HCT116 (cell line): ENCODE results near the gene CCDC201. TPM values are rescaled to one million over a fixed set of nuclear protein-coding genes. Genes with fewer than 3 reads are reported as not detected.

ENCODE experiments used
- ATAC-seq: fragments of 200-7000 bp; cut with Tn5 transposase; 2 replicates; pipeline ENCODE4 v1.9.1; 2020; ENCODE audit warnings: mild to moderate bottlenecking, moderate library complexity
- BruUV-seq: library from RNA; stranded (reverse); fragments of 400-500 nt; replicated peaks from 2 replicates; lab custom pipeline; 2021; lab: Mats Ljungman, UMichigan
- CTCF ChIA-PET: fragments of 300-600 bp; sonication (Branson Sonifier 250); formaldehyde crosslinking; loops from one replicate; lab custom pipeline; 2021; ENCODE audit warnings: antibody characterized with exemption; lab: Charles Lee
- POLR2A ChIA-PET: fragments of 300-600, 350-600 bp; sonication (Branson Sonifier 250); formaldehyde crosslinking; loops from one replicate; lab custom pipeline; 2021; ENCODE audit warnings: antibody characterized with exemption; lab: Charles Lee
- RAD21 ChIA-PET, 2 experiments: fragments of 300-600 bp; sonication (Branson Sonifier 250); formaldehyde crosslinking; loops; one replicate each; lab custom pipeline; 2023; ENCODE audit warnings: low total read pairs in 2 of 2; ENCODE audit not compliant: uncharacterized antibody in 2 of 2, unreplicated experiment in 2 of 2, low non-redundant PET in 1 of 2; lab: Charles Lee
- DNase-seq: peaks from one replicate; pipeline ENCODE4 v3.0.0-alpha.2; 2010; ENCODE audit warnings: low read depth, low spot score
- H2AFZ ChIP-seq: fragments of 200-600 bp; shearing (Covaris generic), sonication (generic); 2 replicates; pipeline ENCODE4 v1.6.1; 2017; ENCODE audit warnings: low read depth, mixed run types, mixed read lengths, antibody characterized with exemption, low read length; ENCODE audit not compliant: poor library complexity, severe bottlenecking
- H3K27ac ChIP-seq: 2 replicates; pipeline ENCODE4 v1.5.1; 2012; ENCODE audit warnings: low read depth, low read length
- H3K27me3 ChIP-seq: fragments of 200-600 bp; sonication (generic); 2 replicates; pipeline ENCODE4 v1.6.1; 2016; ENCODE audit warnings: mixed run types, low read length, mixed read lengths; ENCODE audit not compliant: insufficient read depth
- H3K36me3 ChIP-seq, 2 experiments: fragments of 200-500 bp in 1 of 2; fragments of 200-600 bp in 1 of 2; sonication (Bioruptor generic) in 1 of 2; sonication (generic) in 1 of 2; 2 replicates each; pipeline versions ENCODE4 v1.5.1 to v1.6.1; 2014 to 2016; ENCODE audit warnings: low read length in 2 of 2, inconsistent platforms in 1 of 2, mixed read lengths in 1 of 2, mixed run types in 1 of 2; ENCODE audit not compliant: insufficient read depth in 2 of 2, control insufficient read depth in 1 of 2
- H3K4me1 ChIP-seq, 2 experiments: fragments of 200-600 bp in 1 of 2; sonication (generic) in 1 of 2; 2 replicates each; pipeline versions ENCODE4 v1.5.1 to v1.6.1; 2012 to 2017; ENCODE audit warnings: low read length in 2 of 2, inconsistent platforms in 1 of 2, mild to moderate bottlenecking in 1 of 2, mixed read lengths in 1 of 2, mixed run types in 1 of 2, moderate library complexity in 1 of 2; ENCODE audit not compliant: insufficient read depth in 2 of 2, control insufficient read depth in 1 of 2
- H3K4me2 ChIP-seq: fragments of 200-600 bp; sonication (generic); 2 replicates; pipeline ENCODE4 v1.6.1; 2017; ENCODE audit warnings: mixed run types, low read length, mixed read lengths
- H3K4me3 ChIP-seq, 2 experiments: fragments of 200-600 bp in 1 of 2; sonication (generic) in 1 of 2; replicated peaks in 1 of 2; 2 replicates each; pipeline ENCODE4 v1.5.1; 2011 to 2016; ENCODE audit warnings: low read length in 2 of 2, control low read depth in 1 of 2, low read depth in 1 of 2, mild to moderate bottlenecking in 1 of 2, mixed read lengths in 1 of 2, mixed run types in 1 of 2
- H3K79me2 ChIP-seq: fragments of 200-600 bp; sonication (generic); 2 replicates; pipeline ENCODE4 v1.6.1; 2017; ENCODE audit warnings: mild to moderate bottlenecking, mixed run types, low read length, moderate library complexity, mixed read lengths; ENCODE audit not compliant: insufficient read depth
- H3K9ac ChIP-seq: fragments of 200-600 bp; sonication (generic); 2 replicates; pipeline ENCODE4 v1.6.1; 2016; ENCODE audit warnings: low read length, mixed read lengths
- H3K9me2 ChIP-seq: fragments of 200-600 bp; sonication (generic), shearing (Covaris generic); 2 replicates; pipeline ENCODE4 v1.6.1; 2017; ENCODE audit warnings: mixed run types, mild to moderate bottlenecking, moderate library complexity; ENCODE audit not compliant: insufficient read depth
- H3K9me3 ChIP-seq, 2 experiments: fragments of 200-500 bp in 1 of 2; fragments of 200-600 bp in 1 of 2; sonication (Bioruptor generic) in 1 of 2; sonication (generic) in 1 of 2; 2 replicates each; pipeline ENCODE4 v1.6.1; 2014 to 2017; ENCODE audit warnings: low read length in 2 of 2, mixed read lengths in 2 of 2, inconsistent platforms in 1 of 2, low read depth in 1 of 2, mild to moderate bottlenecking in 1 of 2, mixed run types in 1 of 2, moderate library complexity in 1 of 2; ENCODE audit not compliant: control insufficient read depth in 1 of 2, insufficient read depth in 1 of 2
- H4K20me1 ChIP-seq: fragments of 200-600 bp; sonication (generic), shearing (Covaris generic); 2 replicates; pipeline ENCODE4 v1.6.1; 2017; ENCODE audit warnings: mixed run types, mild to moderate bottlenecking, moderate library complexity; ENCODE audit not compliant: insufficient read depth
- ATF3 ChIP-seq: IDR thresholded peaks from 2 replicates; pipeline ENCODE4 v1.6.1; 2012
- CBX3 ChIP-seq: IDR thresholded peaks from 2 replicates; pipeline ENCODE4 v1.6.1; 2012; ENCODE audit warnings: low read depth
- CEBPB ChIP-seq: IDR thresholded peaks from 2 replicates; pipeline ENCODE4 v1.6.1; 2012; ENCODE audit warnings: low read depth
- CTCF ChIP-seq, 3 experiments: fragments of 200-600 bp in 1 of 3; sonication (generic) in 1 of 3; IDR thresholded peaks in 2 of 3; conservative IDR thresholded peaks in 1 of 3; 2 replicates each; pipeline ENCODE4 v1.5.1; 2012 to 2017; ENCODE audit warnings: low read depth in 2 of 3, low read length in 2 of 3, antibody characterized with exemption in 1 of 3, borderline replicate concordance in 1 of 3, control low read depth in 1 of 3, mild to moderate bottlenecking in 1 of 3, mixed read lengths in 1 of 3, mixed run types in 1 of 3, moderate library complexity in 1 of 3; ENCODE audit not compliant: insufficient read depth in 1 of 3
- EGR1 ChIP-seq: IDR thresholded peaks from 2 replicates; pipeline ENCODE4 v1.6.1; 2012; ENCODE audit warnings: low read depth
- ELF1 ChIP-seq: IDR thresholded peaks from 2 replicates; pipeline ENCODE4 v1.6.1; 2012; ENCODE audit warnings: low read depth, borderline replicate concordance
- EZH2phosphoT487 ChIP-seq: fragments of 200-600 bp; IDR thresholded peaks from 2 replicates; pipeline ENCODE4 v1.6.1; 2018; ENCODE audit warnings: antibody characterized with exemption, borderline replicate concordance
- FOSL1 ChIP-seq: IDR thresholded peaks from 2 replicates; pipeline ENCODE4 v1.6.1; 2012; ENCODE audit warnings: low read depth
- JUND ChIP-seq: IDR thresholded peaks from 2 replicates; pipeline ENCODE4 v1.6.1; 2012
- POLR2A ChIP-seq: IDR thresholded peaks from 2 replicates; pipeline ENCODE4 v1.7.0; 2011; ENCODE audit warnings: borderline replicate concordance; ENCODE audit not compliant: insufficient read depth, insufficient read length; ENCODE audit errors: extremely low read depth
- POLR2AphosphoS5 ChIP-seq: IDR thresholded peaks from 2 replicates; pipeline ENCODE4 v1.6.1; 2011; ENCODE audit warnings: mild to moderate bottlenecking, low read depth, low read length, moderate library complexity
- RAD21 ChIP-seq: IDR thresholded peaks from 2 replicates; pipeline ENCODE4 v1.6.1; 2012; ENCODE audit warnings: low read depth, mild to moderate bottlenecking
- REST ChIP-seq: IDR thresholded peaks from 2 replicates; pipeline ENCODE4 v1.6.1; 2012; ENCODE audit warnings: low read depth
- SIN3A ChIP-seq: IDR thresholded peaks from 2 replicates; pipeline ENCODE4 v1.6.1; 2012; ENCODE audit warnings: low read depth
- SP1 ChIP-seq: IDR thresholded peaks from 2 replicates; pipeline ENCODE4 v1.6.1; 2012; ENCODE audit warnings: low read depth
- SRF ChIP-seq: IDR thresholded peaks from 2 replicates; pipeline ENCODE4 v1.6.1; 2012; ENCODE audit warnings: low read depth
- TCF7L2 ChIP-seq: IDR thresholded peaks from 2 replicates; pipeline ENCODE4 v1.7.0; 2011; ENCODE audit warnings: borderline replicate concordance, inconsistent platforms; ENCODE audit not compliant: insufficient read depth, insufficient read length; ENCODE audit errors: extremely low read depth
- ZFX ChIP-seq: fragments of 450-650 bp; IDR thresholded peaks from 2 replicates; pipeline ENCODE4 v1.6.1; 2017
- ZNF274 ChIP-seq: fragments of 200-500 bp; sonication (Bioruptor generic); IDR thresholded peaks from 2 replicates; pipeline ENCODE4 v1.6.1; 2014; ENCODE audit warnings: mild to moderate bottlenecking, low read depth, low read length, inconsistent platforms
- intact Hi-C: fragments of 100-400 bp; cut with micrococcal nuclease; formaldehyde crosslinking; loops from 2 replicates; pipeline ENCODE4 v1.10.0; 2022
- total RNA-seq: library from RNA; stranded (reverse); gene quantifications from one replicate; pipeline ENCODE4 v1.2.1, GENCODE V29; 2021; ENCODE audit not compliant: unreplicated experiment
- TF ChIP-seq, protein P1 (sequence below): IDR thresholded peaks from 2 replicates; pipeline ENCODE4 v1.6.1; 2011; ENCODE audit warnings: mild to moderate bottlenecking, low read length, moderate library complexity; ENCODE audit not compliant: insufficient replicate concordance; ENCODE audit errors: extremely low read depth

Gene CCDC201
- total RNA-seq, 1 experiment from 2014 or later, result not detected

GRCh38 chr7:45919231-45919784, 46.4 kb upstream of the CCDC201 start:
- H3K9me2 ChIP-seq, result no peaks in the 10 kb centered on the region
- no peak for ATAC-seq
- TF ChIP-seq SIN3A (no peak), RAD21 (no peak), JUND (no peak), ZNF274 (no peak), SP1 (no peak), POLR2AphosphoS5 (no peak), EZH2phosphoT487 (no peak), CTCF (IDR thresholded peaks at IDR 0.05 in 2 of 3, conservative IDR thresholded peaks at IDR 0.05 in 1 of 3; ENCODE audit: borderline replicate concordance in 1 of 3, insufficient read depth in 1 of 3, low read depth in 2 of 3, low read length in 2 of 3) (no peak), CEBPB (no peak), CBX3 (no peak), SRF (no peak), FOSL1 (no peak), REST (no peak), TCF7L2 (no peak), EGR1 (no peak), ELF1 (no peak), POLR2A (no peak), ATF3 (no peak), ZFX (no peak)
- TF ChIP-seq, protein P1, sequence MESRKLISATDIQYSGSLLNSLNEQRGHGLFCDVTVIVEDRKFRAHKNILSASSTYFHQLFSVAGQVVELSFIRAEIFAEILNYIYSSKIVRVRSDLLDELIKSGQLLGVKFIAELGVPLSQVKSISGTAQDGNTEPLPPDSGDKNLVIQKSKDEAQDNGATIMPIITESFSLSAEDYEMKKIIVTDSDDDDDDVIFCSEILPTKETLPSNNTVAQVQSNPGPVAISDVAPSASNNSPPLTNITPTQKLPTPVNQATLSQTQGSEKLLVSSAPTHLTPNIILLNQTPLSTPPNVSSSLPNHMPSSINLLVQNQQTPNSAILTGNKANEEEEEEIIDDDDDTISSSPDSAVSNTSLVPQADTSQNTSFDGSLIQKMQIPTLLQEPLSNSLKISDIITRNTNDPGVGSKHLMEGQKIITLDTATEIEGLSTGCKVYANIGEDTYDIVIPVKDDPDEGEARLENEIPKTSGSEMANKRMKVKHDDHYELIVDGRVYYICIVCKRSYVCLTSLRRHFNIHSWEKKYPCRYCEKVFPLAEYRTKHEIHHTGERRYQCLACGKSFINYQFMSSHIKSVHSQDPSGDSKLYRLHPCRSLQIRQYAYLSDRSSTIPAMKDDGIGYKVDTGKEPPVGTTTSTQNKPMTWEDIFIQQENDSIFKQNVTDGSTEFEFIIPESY, result no peak
- ChIA-PET CTCF (interaction anchor here (0.8 kb wide), 2 partner anchors 19 to 1182 kb away, joined by 3 to 5 read pairs; no protein-coding TSS in a partner anchor), RAD21 (no interaction called here), POLR2A (no interaction called here)
- H3K9ac ChIP-seq, result no peak overlapping the region
- peaks cover 8% of the 10 kb centered on the region; the same call in 1 of the 2 replicates for H3K27me3 ChIP-seq
- BruUV-seq, result no TSS peak
- H3K27ac ChIP-seq, result no peak overlapping the region
- no peaks in the 10 kb centered on the region for H3K79me2 ChIP-seq
- intact Hi-C loops, result no loop called here
- H3K4me3 ChIP-seq, result no peak overlapping the region
- H3K9me3 ChIP-seq, result no peaks in the 10 kb centered on the region
- DNase-seq, result no peak
- no peaks in the 10 kb centered on the region for H4K20me1 ChIP-seq
- H3K4me1 ChIP-seq, result peaks cover 3 to 31% of the 10 kb centered on the region in 2 experiments; a peak in 2 of 4 replicates
- H3K36me3 ChIP-seq, result no peaks in the 10 kb centered on the region
- no peak overlapping the region for H3K4me2 ChIP-seq
- no peak overlapping the region for H2AFZ ChIP-seq
